Measurements from ENCODE around the gene NEURL1B.

The NEURL1B gene

DNA sequence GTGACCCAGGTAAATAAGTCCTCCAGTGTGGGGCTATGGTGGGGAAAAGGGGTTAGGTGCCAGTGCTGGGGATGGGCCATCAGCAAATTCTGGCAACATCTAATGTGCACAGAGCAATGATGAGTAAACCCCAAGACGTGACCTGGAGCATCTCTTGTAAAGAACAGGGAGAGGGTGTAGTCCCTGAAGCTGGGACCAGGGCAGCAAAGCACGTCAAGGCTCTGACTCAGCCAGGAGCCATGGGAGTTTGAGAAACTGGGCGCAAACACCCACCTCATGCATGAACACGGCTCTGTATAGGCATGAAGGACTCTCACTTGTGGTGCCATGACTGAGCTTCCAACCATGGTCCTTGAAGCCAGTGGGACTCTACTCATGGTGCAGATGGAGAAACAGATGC, 78.1 kb downstream of the NEURL1B start:
- DNase-seq: no peak

DNA sequence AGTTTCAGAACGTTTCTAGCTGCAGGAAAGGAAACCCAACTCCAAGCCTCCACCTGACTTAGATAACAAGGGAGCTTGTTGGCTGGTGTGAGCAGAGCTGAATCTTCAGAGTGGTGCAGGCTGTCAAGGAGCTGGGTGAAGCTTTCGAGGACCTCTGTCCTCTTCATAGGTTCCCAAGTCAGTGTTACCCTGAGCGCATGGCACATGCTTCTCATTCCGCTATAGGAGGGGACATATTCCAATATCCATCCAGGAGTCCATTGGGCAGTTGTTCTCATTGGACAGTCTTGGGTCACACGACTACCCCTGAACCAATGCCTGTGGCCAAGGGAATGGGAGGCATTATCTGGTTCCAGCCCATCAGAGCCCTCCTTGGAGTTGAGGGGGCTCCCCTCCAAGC, 79.6 kb downstream of the NEURL1B start:
- DNase-seq: no peak

DNA sequence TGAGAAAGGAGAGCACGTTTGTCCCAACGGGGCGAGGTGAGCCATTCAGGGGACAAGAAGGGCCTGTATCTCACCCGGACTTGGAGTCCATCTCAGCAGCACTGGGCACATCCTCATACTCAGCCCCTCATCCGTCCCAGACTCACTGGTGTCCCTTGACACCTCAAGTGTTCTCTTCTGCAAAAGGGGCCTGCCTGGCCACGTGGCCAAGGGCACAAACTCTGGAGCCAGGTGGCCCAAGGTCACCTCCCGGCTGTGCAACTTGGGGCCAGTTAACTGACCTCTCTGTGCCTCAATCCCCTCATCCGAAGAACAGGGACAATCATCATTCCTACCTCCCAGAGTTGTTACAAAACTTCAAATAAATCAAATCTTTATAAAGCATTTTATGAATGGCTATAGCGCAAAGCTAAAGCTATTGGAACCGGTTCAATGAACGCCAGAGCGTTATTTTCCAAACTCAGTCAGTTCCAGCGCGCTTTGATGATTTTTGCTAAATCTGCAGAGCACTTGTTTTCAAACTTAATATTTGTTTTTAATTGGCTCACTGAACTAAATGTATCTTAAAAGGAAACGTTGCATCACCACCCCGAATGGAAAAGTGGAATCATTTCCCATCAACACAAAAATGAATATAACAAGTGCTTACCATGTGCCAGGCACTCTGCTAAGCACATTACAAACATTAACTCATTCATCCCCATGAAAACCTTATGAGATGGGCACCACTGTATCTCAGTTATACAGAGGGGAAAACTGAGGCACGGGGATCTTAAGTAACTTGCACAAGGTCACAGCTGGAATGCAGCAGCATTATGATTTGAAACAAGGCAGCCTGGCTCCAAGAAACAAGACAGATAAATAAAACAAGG, 80.6 kb downstream of the NEURL1B start:
- no peak for DNase-seq

DNA sequence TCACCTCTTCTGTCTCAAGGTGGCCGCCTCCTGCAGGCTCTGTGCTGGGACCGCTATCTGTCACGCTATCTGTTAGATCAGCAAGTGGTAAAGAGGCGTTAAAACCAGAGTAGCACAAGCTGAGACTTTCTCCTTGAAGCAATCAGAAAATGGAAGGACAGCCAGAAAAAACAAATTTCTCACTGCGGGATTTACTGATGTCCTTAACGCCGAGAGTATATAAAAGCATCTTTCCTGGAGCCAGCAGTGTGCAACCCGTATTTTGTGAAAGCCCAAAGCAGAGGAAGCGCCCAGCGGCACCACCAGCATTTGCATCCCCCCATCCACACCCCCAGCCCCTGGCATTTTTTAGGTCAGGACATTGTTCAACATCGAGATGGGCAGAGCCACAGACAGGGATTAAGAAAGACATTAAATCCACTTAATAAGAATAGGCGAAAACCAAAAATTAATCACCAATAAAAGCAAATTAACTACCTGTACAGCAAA, 81.3 kb downstream of the NEURL1B start:
- no peak for DNase-seq

DNA sequence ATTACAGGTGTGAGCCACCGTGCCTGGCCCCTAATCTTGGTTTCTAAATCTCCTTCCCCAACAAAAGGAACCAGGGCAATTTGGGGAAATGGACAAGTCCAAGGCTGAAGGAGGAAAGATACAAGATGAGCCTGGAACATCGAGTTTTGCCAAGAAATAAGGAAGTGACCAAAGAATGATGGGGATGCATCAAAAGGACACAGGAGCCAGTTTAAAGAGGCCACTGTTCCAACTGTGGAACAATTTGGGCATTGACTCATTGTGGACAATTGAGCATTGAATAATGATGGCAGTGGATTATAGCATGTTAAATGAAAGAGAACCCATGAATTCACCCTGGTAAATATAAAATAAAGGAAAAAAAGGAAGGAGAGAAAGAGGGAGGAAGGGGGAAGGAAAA, 82.4 kb downstream of the NEURL1B start:
- no peak for DNase-seq

DNA sequence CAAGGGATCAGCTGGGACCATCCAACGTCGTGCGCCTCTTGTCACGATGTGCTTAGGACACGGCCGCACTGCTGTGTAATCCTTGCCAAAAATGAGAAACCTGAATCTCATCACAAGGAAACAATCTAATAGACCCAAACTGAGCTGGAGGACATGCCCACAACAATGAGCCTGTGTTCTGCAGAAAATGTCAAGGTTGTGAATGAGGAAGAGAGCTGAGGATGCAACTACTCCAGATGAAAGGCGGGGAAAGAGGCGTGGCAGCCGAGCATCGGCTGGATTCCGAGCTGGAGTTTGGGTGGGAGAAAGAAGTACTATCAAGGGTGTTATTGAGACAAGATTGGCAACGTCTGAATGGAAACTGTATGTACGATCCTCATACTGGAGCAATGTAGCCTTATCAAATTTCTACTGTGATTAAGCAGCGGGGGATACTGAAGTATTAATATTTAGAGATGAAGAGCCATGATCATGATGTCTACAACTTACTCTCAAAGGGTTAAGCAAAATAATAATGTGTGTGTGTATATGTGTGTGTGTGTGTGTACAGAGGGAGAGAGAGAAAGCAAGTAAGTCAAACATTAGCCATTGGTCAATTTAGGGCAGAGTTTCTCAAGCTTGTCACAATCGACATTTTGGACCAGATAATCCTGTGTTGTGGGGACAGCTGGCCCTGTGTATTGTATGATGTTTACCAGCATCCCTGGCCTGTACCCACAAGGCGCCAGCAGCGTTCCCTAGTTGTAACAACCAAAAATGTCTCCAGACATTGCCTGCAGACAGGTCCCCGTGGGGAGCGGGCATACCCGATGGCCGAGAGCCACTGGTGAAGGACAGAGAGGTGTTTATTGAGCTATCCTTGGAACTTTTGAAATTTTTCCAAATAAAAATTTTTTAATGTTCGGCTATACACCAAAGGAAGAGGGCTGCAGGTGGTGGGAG, 83.5 kb downstream of the NEURL1B start:
- no peak for DNase-seq

DNA sequence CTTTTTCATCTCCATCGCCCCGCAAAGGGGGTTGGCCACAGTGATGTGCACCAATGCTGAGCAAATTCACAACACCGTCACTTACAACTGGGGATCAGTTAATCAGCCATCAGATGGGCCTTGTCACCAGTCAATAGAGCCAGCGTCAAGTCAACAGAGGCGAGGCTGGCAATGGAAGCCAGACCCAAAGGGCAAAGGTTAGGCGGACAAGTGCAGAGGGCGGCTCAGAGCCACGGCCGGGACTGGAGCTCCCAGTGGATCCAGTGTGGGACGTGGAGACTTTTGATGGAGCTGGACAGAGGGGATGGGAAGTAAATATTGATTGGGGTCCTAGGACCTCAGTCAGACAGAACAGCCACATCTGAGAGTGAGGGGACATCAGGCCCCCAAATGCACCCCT, 84.2 kb downstream of the NEURL1B start:
- DNase-seq: no peak

DNA sequence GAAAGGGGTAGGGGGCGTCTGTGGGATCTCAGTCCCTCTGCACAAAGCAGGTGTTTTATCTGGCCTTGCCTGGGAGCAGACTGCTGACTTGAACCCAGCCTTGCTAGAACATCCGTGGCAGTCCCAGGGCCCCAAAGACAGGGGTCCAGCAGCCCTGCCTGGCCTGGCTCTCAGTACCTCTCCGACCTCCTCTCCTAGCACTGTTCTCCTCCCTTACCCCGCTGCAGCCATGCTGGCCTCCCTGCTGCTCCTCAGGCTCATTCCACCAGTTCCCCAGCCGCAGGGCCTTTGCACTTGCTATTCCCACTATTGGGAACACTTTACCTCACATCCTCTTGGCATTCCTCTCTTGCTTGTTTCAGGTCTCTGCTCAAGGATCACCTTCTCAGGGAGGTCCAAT, 84.7 kb downstream of the NEURL1B start:
- DNase-seq: no peak

DNA sequence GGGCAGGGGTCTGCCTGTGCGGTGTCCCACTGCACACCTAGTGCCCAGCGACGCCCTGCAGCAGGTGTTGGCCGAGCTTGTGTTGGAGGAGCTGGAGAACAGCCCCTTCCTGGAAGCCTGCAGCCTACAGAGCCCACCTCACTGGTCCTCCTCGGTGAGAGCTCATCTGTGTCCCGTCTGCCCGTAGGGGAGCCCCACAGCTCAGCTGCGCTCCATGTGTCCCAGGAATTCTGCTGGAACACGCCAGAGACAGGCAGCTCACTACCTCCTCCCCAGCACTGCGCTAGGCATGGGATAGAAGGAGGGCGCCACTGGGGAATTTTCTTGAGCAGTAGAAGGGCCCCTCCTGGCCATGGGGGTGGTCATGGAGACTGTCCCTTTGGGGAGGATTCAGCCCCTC, 85.9 kb downstream of the NEURL1B start:
- no peak for DNase-seq

DNA sequence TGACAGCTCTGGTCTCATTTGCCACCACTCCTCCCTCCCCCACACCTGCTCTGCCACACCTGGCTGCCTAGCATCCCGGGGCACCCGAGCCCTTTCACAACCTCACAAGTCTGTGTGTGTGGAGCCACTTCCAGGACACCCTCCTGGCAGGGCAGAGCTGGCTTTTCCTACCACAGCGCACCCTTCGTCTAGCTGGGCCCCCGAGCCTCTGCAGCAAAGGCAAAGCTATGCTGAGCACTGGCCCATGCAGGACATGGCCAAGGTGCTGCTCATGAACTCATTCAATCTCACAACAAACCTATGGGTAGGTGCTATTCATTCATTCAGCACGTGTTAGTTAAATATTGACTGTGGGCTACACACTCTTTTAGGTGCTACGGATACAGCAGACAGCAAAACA, 86.5 kb downstream of the NEURL1B start:
- DNase-seq: no peak

DNA sequence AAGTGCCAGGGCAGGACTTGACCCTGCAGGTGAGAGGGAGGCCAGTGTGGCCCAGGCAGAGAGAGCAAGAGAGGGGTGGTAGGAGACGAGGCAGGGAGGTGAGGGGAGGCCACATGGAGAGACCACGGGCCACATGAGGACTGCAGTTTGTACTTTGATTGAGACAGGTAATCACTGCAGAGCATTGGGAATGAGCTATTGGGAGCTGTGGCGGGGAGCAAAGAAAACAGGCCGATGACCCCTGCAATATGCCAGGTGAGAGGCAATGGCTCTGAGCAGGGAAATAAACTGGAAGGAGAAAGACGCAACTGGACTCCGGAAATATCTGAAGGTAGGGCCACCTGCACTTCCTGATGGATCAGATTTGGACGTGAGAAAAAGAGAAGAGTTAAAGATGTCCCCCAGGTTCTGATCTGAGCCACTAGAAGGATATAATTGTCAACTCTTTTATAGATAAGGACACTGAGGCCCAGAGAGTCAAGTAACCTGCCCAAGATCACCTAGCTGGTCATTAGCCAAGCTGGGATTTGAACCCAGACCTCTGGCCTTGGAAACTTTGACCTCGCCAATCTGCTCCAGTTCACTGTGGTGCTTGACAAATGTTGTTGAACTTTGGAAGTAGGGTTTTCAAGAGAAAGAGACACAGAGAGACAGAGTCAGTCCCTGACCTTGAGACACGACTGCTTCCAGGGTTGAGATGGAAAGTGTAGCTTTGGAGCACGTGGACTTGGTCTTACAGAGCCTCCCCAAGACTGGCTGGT, 87.6 kb downstream of the NEURL1B start:
- DNase-seq: no peak

DNA sequence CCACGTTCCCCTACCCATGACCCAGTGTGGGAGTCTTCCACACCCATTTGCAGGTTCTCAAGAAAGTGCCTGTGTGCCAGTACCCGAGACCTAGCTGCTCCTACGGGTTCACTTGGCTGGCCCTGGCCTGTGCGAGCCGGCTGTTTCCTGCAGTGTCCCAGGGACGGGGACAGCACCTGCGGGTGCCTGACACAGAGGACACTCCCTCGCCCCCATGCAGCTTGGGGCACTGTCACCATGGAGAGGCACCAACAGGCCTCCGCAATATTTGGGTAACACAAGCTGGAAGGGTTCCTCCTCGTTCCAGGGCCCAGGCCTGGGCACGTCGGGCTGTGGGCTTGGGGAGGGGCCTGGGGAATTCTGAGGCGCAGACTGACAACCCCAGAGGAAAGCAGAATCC, 88.5 kb downstream of the NEURL1B start:
- no peak for DNase-seq

DNA sequence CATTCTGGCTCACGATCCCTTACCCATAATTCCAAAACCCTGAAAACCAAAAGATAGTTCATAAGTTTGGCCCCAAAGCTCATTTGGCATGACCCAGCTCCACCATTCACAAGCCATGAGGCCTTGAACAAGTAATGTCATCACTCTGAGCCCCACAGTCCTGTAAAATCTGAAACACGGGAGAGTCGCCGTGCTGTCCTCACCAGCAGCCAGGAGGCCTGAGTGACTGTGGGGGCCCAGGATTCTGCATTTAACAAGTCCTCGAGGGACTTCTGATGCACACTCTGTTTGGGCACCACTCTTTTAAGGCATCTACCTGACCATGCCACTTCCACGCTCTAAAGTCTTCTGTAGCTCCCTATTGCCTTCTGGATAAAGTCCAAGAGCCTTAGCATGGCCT, 89.2 kb downstream of the NEURL1B start:
- DNase-seq: no peak

DNA sequence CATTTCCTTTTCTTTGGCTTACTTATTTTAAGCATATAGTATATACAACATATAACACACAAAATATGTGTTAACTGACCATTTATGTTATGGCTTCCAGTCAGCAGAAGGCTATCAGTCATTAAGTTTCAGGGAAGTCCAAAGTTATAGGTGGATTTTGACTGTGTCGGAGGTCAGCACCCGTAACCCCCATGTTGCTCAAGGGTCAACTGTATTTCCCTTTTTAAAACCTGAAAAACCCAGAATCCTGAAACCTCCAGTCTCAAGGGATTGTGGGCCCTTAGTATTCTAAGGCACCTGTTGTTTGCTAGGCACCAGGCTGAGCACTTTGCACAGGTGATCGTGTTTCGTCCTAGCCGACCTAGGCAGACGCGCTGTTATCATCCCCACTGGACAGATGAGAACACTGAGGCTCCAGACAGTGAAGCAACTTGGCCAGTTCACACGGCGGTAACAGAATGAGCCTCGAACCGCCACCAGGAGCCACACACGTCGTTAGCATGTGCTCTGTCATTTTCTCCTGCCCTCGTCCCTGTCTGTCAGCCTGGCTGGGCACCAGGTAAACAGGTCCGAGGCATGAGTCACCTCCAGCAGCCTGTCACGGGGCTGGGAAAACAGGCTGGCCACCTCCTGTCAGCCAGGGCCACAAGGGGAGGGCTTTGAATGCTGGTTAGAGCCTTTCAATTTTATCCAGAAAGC, 90.1 kb downstream of the NEURL1B start:
- DNase-seq: no peak

DNA sequence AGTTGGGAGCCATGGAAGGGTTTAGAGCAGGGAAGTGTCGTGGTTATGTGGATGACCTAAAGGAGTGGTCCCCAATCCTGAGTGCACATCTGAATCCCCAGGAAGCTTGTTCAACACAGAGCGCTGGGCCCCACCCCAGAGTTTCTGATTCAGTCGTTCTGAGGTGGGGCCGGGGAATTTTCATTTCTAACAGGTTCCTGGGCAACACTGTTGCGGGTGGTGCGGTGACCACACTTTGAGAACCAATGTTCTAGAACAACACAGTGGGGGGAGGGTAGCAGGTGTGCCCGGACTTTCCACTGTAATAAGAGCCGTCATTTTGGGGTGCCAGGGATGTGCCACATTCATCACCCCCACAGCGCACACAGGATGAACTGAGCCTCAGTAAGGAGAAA, 90.6 kb downstream of the NEURL1B start:
- DNase-seq: no peak

DNA sequence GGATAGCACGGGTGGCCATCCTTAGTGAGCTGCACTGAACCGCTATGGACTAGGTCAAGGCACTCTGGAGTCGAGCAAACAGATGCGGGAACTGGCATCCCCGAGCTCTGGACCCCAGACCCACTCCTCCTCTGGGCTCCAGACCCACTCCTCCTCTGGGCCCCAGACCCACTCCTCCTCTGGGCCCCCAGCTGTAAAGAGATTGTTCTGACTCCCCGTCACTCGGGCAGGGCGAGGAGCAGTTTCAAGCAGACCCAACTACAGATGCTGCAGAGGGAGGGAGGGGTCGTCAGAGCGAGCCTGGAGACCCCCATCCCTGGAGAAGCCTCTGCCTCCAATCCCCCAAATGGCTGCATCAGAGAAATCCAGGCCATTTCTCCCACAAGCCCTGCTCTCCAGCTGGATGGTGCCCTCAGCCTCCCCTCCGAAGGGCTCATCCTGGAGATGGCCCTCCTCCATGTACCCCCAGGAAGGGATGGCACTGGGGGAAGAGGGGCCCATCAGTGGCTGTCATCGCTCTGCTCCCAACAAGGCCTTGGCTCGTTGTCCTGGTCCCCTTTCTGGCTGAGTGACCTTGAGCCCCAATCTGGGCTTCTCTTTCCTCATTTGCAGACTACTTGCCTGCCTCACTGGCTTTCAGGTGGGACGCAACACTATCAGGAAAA, 91.3 kb downstream of the NEURL1B start:
- DNase-seq: no peak

DNA sequence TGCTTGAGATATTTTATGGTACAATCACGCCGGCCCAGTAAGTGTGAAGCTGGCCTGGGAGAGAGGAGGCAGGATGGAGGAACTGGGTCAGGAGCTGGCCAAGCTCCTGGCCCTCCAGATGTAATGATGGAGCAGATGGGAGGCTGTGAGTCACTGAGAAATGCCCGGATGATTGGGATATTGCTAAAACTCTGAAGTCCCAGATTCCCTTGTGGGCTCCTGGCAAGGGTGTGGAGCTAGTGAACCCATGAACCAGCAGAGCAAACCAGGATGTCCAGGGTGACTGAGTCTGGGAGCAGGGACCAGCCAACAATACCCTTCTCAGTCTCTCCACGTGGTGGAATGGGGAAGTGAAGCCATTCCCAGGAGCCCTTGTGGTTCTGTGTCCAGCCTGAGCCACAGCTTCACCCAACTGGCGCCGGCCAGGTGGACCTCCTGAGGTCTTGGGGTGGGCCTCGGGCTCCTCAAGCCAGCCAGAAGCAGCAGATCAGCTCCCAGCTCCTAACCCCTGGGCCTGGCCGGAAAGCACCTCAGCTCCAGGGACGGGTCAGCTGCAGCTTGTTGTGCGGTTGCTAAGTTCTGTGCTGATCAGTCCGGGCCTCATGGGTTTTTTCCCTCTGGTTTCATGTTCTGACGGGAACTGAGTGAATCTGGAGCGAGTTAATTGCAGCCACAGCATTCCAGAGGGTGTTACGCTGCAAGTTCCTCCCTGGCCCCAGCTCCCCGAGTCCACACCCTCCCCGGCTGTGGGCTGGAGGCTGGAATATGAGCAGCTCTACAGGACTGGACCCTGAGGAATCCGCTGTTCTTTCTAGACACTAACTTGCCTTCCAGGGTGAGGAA, 92.3 kb downstream of the NEURL1B start:
- DNase-seq: no peak

DNA sequence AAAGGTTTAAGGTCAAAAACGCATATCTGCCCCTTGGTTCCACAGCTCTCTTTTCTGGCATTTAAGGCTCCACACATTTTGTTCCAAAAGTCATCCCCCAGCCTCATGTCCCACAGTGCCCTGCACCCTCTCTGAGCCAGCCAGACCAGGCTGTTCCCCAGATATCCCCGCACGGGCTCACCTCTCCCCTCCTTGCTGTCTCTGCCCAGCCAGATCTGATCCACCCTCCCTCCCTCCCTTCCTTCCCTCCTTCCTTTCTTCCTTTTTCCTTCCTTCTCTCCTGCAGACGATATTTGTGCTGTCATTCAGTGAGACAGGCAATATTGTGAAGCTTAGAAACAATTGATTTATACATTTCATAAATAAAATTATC, 92.9 kb downstream of the NEURL1B start:
- DNase-seq: no peak

DNA sequence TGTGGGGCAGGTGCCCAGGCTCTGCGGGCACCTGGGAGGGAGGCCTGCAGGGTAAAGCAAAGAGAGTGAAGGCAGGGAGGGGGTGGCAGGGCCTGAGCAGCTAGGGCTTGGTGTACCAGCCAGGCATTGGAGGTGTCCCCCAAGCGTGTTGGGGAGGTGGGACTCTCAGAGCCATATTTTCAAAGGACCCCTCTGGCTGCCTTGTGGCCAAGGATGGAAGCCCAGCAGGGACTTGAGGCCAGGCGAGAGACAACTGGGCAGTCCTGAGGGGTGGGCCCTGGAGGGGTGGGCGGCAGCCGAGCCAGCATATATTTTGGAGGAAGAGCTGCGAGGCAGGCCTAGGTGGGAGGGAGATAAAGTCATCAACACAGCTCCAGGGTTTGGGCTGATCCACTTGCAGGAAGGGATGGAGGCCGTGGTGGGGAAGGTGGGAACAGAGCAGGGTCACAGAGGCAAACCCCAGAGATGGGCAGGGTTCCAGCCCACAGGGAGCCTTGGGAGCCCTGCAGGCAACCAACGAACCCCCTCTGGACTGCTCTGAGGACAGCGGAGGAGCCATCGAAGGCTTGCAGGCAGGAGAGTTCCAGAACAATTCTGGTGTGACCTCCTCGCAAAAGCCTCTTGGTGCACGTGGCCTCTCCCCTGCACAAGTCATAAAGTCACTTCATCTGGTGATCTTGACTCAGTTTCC, 94.2 kb downstream of the NEURL1B start:
- no peak for DNase-seq

DNA sequence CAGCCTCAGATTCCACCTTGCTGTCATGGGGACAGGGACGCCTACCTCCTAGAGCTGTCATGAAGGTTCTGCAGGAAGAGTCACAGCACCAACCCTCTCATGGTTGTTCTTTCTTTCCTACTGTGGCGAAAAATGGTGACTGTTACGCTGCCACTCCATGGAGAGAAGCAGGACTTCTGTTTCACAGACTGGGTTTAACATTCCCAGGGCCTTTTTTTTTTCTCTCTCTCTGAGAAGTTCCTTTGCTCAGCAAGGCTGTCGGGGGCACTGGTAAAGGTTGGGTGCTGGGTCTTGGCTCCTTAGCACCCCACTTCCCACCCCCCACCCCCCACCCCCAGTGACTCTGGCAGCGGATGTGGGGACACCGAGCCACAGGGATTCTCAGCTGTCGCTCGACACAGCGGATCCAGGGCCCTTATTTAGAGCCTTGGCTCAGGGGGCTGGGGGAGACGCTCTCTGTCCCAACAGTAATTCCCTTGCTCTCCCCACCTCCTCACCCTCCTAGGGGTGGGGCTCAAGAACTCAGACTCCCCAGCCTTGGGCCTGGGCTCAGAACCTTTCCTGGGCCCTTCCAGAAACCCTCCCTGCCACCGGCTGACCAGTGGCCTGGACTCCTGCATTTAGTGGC, 95.6 kb downstream of the NEURL1B start:
- DNase-seq: no peak

Measured in stimulated activated CD4-positive, alpha-beta T cell treated with anti-CD3 and anti-CD28 coated beads, Interleukin-2, amount 100 ng/mL, for 24 hours (primary cell).